GM21723 (cell line): ENCODE data around the gene DENND5B.
"Not testable (repeated sequence)": the region's sequence is repeated elsewhere in the genome, so short reads cannot be mapped to it uniquely, and the experiment has no call there.

Experiments
- ATAC-seq: cut with Tn5 transposase; IDR thresholded peaks from one replicate; pipeline ENCODE4 v1.9.1; 2021; ENCODE audit warnings: mild to moderate bottlenecking, moderate library complexity; ENCODE audit not compliant: unreplicated experiment

DENND5B gene

GRCh38 chr12:31594681-31595080 is 3.7 kb upstream of the DENND5B start:
- ATAC-seq, result no peak

- ATAC-seq, result peak; percentile 29
Measured at GRCh38 chr12:31591380-31591901, 505 bp upstream of the DENND5B start.

- ATAC-seq, result peak; percentile 41
Measured at GRCh38 chr12:31589904-31590641, 863 bp downstream of the DENND5B start.

GRCh38 chr12:31589598-31589903 is 1.4 kb downstream of the DENND5B start:
- no peak for ATAC-seq

- no peak for ATAC-seq
Measured at GRCh38 chr12:31588976-31589375, 2.0 kb downstream of the DENND5B start.

GRCh38 chr12:31586728-31587127 is 4.2 kb downstream of the DENND5B start:
- peak; percentile 22 for ATAC-seq

GRCh38 chr12:31585895-31586294 is 5.0 kb downstream of the DENND5B start:
- ATAC-seq, result no peak

- ATAC-seq, result no peak
Measured at GRCh38 chr12:31585271-31585670, 5.7 kb downstream of the DENND5B start.

- no peak for ATAC-seq
Measured at GRCh38 chr12:31584782-31585181, 6.2 kb downstream of the DENND5B start.

GRCh38 chr12:31583878-31584277 is 7.1 kb downstream of the DENND5B start:
- no peak for ATAC-seq

- ATAC-seq, result no peak
Measured at GRCh38 chr12:31582155-31582554, 8.8 kb downstream of the DENND5B start.

- ATAC-seq, result no peak
Measured at GRCh38 chr12:31578632-31579031, 12.3 kb downstream of the DENND5B start.

GRCh38 chr12:31574803-31575575 is 15.9 kb downstream of the DENND5B start:
- ATAC-seq, result no peak

GRCh38 chr12:31574367-31574766 is 16.6 kb downstream of the DENND5B start:
- ATAC-seq, result not testable (repeated sequence)

GRCh38 chr12:31572900-31573600 is 17.9 kb downstream of the DENND5B start:
- no peak for ATAC-seq

GRCh38 chr12:31570880-31571279 is 20.1 kb downstream of the DENND5B start:
- no peak for ATAC-seq

- not testable (repeated sequence) for ATAC-seq
Measured at GRCh38 chr12:31569517-31569916, 21.4 kb downstream of the DENND5B start.

- ATAC-seq, result no peak
Measured at GRCh38 chr12:31568498-31568897, 22.4 kb downstream of the DENND5B start.

GRCh38 chr12:31567029-31567428 is 23.9 kb downstream of the DENND5B start:
- ATAC-seq, result no peak

- no peak for ATAC-seq
Measured at GRCh38 chr12:31566547-31566946, 24.4 kb downstream of the DENND5B start.

GRCh38 chr12:31562594-31563328 is 28.2 kb downstream of the DENND5B start:
- ATAC-seq, result no peak
